Suppressor macrophage treated with lipopolysaccharide for 4 hours (primary cell): ENCODE results near the gene ATR.
"Not testable (repeated sequence)": the region's sequence is repeated elsewhere in the genome, so short reads cannot be mapped to it uniquely, and the experiment has no call there.

Experiments
- DNase-seq: peaks from one replicate; pipeline ENCODE4 v3.0.0-alpha.2; 2020

The ATR gene

GRCh38 chr3:142592268-142592667, 13.7 kb upstream of the ATR start:
- not testable (repeated sequence) for DNase-seq

DNA sequence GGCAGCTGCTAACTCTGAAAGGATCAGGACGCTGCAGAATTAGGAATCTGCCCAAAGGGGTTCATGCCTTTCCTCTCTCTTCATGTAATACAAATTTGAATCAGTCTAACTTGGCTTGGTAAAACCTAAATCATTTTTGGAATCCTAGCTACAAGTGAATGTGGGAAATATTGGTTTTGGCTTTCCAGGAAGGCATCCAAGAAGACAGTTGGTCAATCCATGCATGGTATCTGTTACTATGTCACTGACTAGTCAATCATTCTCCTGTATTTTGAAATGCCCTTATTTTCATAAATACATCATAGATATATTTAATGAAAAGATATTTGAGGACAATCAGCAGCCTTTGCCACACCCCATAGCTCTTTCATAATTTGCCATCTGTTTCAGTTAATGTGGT, 10.2 kb upstream of the ATR start:
- no peak for DNase-seq

DNA sequence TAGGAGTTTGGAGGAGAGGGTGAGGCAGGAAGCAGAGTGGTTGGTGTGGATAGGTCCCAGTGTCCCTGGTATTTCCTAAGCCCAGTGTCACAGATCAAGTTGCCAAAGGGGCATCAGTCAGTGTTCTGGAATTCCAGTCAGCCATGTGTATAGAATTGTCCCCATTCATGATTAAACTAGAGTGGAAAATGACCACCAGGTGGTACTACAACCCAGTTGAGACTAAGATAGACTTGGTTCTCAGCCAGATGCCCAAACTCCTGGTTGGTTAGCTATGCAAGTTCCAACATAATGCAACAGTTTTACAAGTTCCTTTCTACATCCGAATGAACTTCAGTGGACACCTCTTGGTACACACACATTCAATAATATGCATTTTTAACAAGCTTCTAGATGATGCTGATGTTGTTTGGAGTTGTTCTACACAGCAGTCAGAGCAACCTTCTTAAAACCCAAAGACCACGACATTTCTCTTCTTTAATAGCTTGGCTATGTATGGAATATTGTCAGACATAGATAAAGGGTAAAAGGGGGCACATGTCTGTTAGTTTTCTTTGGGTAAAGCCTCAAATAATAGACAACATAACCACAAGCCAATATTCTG, 8.4 kb upstream of the ATR start:
- peak; percentile 65 for DNase-seq

DNA sequence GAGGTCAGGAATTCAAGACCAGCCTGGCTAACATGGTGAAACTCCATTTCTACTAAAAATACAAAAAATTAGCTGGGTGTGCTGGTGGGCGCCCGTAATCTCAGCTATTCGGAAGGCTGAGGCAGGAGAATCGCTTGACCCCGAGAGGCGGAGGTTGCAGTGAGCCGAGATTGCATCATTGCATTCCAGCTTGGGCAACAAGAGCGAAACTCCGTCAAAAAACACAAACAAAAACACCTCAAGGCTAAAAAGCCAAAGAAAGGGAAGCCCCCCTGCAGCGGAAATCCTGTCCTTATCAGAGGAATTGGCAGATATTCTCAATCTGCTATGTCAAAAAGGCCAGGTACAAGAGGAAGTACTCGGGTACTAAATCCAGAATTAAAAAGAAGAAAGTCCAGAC, 2.5 kb upstream of the ATR start:
- DNase-seq: not testable (repeated sequence)

GRCh38 chr3:142580061-142580423, 1.5 kb upstream of the ATR start:
- no peak for DNase-seq

DNA sequence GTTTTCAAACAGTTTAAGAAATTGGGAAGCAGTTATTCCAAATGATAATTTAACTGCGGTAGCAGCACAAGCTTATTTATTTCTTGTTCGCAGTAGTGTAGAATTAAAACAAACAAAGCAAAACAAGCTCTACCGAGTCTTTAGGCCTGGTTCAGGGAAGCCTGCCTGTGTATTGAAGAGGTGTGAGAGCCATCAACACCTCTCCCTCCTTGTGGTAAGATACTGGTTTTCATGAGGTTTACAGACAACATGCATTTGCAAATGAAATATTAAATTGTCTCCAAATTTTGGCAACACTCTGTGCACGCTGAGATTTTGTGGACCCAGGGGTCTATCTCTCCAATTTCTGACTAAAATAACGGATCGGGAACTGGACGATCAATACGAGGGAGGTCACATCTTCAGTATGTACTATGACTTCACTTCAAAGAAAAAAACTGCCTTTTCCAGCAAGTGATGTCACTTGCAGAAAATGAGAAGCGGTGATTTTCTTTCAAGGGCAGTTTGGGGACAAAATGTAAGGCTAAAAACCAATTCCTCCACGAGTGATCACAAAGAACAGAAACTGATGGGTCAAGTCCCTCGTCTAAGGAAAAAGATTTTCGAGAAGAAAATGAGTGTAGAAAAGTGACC, 721 bp downstream of the ATR start:
- peak; percentile 74 for DNase-seq

GRCh38 chr3:142576792-142577191, 1.7 kb downstream of the ATR start:
- peak; percentile 12 for DNase-seq

- peak; percentile 31 for DNase-seq
These were observed 3.9 kb downstream of the ATR start for GRCh38 chr3:142574665-142575064.

- not testable (repeated sequence) for DNase-seq
These were observed 4.3 kb downstream of the ATR start for GRCh38 chr3:142574223-142574622.

DNA sequence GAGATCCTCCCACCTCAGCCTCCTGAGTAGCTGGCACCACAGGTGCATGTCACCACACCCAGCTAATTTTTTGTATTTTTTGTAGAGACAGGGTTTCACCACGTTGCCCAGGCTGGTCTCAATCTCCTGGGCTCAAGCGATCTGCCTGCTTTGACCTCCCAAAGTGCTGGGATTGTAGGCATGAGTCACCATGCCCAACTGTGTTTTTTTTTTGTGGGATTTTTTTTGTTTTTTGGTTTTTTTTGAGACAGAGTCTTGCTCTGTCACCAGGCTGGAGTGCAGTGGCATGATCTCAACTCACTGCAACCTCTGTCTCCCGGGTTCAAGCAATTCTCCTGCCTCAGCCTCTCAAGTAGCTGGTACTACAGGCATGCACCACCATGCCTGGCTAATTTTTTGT, 9.1 kb downstream of the ATR start:
- DNase-seq: not testable (repeated sequence)

GRCh38 chr3:142568393-142569017, 10.0 kb downstream of the ATR start:
- no peak for DNase-seq

DNA sequence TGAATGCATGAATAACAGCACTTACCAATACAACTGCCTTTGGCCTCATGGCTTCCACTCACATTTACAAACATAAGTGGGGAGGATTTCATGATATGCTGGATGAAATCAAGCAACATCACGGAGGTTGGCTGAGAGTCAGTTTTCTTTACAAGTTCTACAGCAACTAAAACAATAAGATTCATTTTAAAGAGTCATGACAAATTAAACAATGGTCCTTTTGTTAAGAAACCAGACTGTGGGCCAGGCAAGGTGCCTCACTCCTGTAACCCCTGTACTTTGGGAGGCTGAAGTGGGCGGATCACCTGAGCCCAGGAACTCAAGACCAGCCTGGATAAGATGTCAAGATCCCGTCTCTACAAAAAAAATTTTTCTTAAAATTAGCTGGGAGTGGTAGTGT, 12.4 kb downstream of the ATR start:
- DNase-seq: no peak

DNA sequence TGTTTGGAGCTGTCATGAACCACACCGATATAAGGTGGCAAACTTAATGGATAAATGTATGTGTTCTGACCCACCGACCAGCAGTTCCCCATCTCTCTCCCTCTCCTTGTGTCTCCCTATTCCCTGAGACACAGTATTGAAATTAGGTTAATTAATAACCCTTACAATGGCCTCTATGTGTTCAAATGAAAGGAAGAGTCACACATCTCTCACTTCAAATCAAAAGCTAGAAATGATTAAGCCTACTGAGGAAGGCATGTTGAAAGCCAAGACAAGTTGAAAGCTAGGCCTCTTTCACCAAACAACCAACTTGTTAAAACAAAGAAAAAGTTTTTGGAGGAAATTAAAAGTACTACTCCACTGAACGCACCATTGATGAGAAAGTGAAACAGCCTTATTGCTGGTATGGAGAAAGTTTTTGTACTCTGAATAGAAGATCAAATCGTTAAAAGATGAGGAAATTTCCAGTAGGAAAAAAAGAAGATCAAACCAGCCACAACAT, 15.0 kb downstream of the ATR start:
- DNase-seq: no peak

GRCh38 chr3:142560118-142560517, 18.4 kb downstream of the ATR start:
- no peak for DNase-seq

GRCh38 chr3:142553741-142554140, 24.8 kb downstream of the ATR start:
- no peak for DNase-seq

DNA sequence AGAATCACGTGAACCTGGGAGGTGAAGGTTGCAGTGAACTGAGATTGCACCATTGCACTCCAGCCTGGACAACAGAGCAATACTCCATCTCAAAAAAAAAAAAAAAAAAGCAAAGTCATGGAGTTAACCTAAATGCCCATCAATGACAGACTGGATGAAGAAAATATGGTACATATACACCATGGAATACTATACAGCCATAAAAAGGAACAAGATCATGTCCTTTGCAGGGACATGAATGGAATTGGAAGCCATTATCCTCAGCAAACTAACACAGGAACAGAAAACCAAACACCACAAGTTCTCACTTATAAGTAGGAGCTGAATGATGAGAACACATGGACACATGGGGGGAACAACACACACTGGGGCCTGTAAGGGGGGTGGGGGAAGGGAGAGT, 26.0 kb downstream of the ATR start:
- not testable (repeated sequence) for DNase-seq

- DNase-seq: no peak
These were observed 28.5 kb downstream of the ATR start for GRCh38 chr3:142549986-142550385.

DNA sequence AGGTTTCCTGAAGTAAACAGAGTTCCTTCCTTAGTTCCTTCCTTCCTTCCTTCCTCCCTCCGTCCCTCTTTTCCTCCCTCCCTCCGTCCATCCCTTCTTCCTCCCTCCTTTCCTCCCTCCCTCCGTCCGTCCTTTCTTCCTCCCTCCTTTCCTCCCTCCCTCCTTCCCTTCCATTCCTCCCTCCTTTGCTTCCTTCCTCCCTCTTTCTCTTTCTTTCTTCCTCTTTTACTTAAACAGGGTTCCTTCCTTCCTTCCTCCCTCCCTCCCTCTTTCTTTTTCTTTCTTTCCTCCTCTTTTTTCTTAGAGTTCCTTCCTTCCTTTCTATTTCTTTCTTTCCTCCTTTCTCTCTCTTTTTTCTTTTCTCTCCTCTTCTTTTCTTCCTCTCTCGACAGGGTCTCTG, 35.2 kb downstream of the ATR start:
- no peak for DNase-seq

- no peak for DNase-seq
These were observed 36.5 kb downstream of the ATR start for GRCh38 chr3:142542054-142542453.

DNA sequence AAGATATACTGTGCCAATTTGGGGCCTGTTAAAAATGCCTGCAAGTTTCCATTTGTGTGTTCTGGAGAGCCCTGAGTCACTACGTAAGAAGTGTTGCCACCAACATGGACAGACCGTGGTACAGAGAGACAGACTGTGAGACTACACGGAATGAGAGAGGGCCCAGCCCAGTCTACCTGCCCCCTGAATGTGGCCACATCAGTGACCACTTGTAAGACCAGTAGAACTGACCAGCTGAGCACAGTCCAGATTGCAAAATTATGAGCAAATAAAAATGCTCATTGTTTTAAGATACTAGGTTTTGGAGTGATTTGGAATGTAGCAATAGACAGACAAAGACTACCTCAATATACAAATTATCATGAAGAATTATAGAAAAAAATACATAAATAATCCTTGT, 42.0 kb downstream of the ATR start:
- no peak for DNase-seq

- no peak for DNase-seq
These were observed 44.0 kb downstream of the ATR start for GRCh38 chr3:142534543-142534942.

DNA sequence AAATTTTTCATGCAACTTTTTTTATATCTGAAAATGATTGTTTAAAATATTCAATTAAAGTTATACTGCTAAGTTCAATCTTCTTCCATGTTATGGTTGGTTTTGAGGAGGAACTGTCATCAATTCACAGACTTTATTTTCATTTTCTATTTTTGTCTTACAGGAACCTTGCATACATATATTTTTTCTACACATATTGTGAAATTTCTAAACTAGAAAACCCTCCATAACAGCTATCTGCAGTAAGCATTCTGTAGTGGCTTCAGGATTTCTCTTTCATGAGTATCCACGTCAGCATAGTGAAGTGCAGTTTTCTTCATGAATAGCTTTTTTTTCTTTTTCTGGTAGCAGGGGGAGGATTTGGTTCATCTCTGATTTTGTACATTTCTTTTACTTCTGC, 48.2 kb downstream of the ATR start:
- peak; percentile 62 for DNase-seq

DNA sequence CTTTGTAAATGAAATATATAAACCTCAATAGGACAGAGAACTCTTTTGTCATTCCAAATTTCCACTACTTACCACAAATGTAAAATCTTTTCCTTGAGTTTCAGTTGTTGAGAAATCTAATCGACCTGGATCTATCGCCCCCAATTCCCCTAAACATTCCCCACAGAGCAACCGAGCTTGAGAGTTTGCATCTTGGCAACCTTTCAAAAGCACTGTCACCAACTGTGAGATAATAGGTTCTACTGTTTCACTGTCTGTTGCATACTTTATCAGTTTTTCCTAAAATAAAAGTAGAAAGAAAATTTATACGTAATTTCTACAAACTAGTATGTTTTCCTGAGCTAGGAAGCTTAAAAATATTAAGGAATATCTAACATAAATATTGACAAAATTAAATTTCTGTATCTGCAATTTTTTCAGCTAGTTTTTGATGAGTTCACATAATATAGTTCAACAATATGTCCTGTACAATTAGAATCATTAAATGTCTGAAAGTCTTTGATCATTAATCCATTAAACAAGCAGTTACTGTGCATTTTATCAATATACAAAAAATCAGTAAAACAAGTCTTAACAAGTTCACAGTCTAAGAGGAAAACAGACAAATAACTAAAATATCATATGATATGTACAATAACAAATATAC, 54.5 kb downstream of the ATR start:
- no peak for DNase-seq

GRCh38 chr3:142509079-142509478, 69.5 kb downstream of the ATR start:
- no peak for DNase-seq
